Measurements from ENCODE around the gene BROX.

The BROX gene

DNA sequence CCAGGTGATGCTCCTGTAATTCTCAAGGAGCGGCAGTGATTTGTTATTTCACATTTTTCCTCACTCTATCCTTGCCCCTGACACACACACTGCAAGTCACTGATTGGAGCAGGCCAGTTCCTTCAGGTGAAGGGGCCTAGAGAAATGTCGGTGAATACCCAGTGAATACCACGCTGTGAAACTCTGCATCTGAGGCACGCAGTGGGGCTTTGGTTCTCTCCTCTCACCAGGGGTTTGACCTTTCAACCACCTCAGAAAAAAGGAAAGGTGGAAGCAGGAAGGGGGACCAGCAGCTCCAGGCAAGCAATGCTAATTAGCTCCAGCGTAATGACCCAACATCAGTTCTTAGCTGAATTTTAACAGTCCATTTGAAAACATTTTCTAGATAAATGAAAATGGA is 24.1 kb downstream of the BROX start:
- TF ChIP-seq, protein P1, sequence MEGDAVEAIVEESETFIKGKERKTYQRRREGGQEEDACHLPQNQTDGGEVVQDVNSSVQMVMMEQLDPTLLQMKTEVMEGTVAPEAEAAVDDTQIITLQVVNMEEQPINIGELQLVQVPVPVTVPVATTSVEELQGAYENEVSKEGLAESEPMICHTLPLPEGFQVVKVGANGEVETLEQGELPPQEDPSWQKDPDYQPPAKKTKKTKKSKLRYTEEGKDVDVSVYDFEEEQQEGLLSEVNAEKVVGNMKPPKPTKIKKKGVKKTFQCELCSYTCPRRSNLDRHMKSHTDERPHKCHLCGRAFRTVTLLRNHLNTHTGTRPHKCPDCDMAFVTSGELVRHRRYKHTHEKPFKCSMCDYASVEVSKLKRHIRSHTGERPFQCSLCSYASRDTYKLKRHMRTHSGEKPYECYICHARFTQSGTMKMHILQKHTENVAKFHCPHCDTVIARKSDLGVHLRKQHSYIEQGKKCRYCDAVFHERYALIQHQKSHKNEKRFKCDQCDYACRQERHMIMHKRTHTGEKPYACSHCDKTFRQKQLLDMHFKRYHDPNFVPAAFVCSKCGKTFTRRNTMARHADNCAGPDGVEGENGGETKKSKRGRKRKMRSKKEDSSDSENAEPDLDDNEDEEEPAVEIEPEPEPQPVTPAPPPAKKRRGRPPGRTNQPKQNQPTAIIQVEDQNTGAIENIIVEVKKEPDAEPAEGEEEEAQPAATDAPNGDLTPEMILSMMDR (IDR thresholded peaks at IDR 0.05; ENCODE audit: insufficient read depth, low read length, poor library complexity, severe bottlenecking): no peak
- TF ChIP-seq EZH2phosphoT487 (conservative IDR thresholded peaks at IDR 0.05; ENCODE audit: low read length): no peak
- Histone ChIP-seq H2AFZ (ENCODE audit: low read depth, low read length, severe bottlenecking) (no peak overlapping the region), H3K4me3 (ENCODE audit: insufficient read depth, low read length, poor library complexity, severe bottlenecking) (no peak overlapping the region), H3K36me3 (ENCODE audit: low read length) (peaks cover 29% of the 10 kb centered on the region), H3K9me3 (ENCODE audit: insufficient read depth, low read length) (no peaks in the 10 kb centered on the region), H3K27ac (ENCODE audit: low read depth, low read length) (no peak overlapping the region), H3F3A (ENCODE audit: insufficient read depth) (peaks cover 24% of the 10 kb centered on the region), H3K9ac (ENCODE audit: low read length) (no peak overlapping the region), H3K79me2 (ENCODE audit: insufficient read depth, low read length) (no peaks in the 10 kb centered on the region), H3K9me2 (replicated peaks; ENCODE audit: insufficient read depth, low read length) (no peaks in the 10 kb centered on the region), H3K27me3 (ENCODE audit: low read length) (no peaks in the 10 kb centered on the region), H4K20me1 (ENCODE audit: low read depth, low read length) (peaks cover 15% of the 10 kb centered on the region; the same call in 1 of the 2 replicates), H3K4me2 (ENCODE audit: low read depth, low read length, poor library complexity, severe bottlenecking) (no peak overlapping the region)

DNA sequence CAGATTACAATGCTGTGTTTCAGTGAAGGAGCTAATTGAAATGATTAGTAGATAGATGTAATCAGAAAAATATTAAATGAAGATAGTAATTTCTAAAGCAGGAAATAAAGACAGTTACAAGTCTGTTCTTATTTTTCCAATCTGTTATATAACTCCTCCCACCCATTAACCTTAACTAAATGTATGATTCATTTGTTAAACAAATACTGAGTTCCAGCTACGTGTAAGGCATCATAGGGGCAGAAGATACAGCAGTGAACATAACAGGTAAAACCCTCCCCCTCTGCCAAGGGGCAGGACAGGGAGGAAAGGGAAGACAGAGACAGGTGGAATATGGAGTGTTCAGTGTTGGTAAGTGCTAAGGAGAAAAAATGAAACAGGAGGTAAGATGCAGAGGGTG is 24.6 kb downstream of the BROX start, which contains the start of gene FAM177B:
Gene FAM177B, plus strand, starts transcription at position 231 of the 400 bp plus-strand sequence. CDS start 9,344 bp downstream, outside the sequence.
- Histone ChIP-seq H3K9me2 (replicated peaks; ENCODE audit: insufficient read depth, low read length) (no peaks in the 10 kb centered on the region), H3K9ac (ENCODE audit: low read length) (no peak within 1 kb of the TSS), H3K79me2 (ENCODE audit: insufficient read depth, low read length) (no peaks in the 10 kb centered on the region), H3K27ac (ENCODE audit: low read depth, low read length) (no peak within 1 kb of the TSS), H3K4me2 (ENCODE audit: low read depth, low read length, poor library complexity, severe bottlenecking) (no peak within 1 kb of the TSS), H3K9me3 (ENCODE audit: insufficient read depth, low read length) (no peaks in the 10 kb centered on the region), H3K27me3 (ENCODE audit: low read length) (no peaks in the 10 kb centered on the region), H3F3A (ENCODE audit: insufficient read depth) (peaks cover 19% of the 10 kb centered on the region), H4K20me1 (ENCODE audit: low read depth, low read length) (peaks cover 11% of the 10 kb centered on the region; the same call in 1 of the 2 replicates), H3K36me3 (ENCODE audit: low read length) (peaks cover 24% of the 10 kb centered on the region), H2AFZ (ENCODE audit: low read depth, low read length, severe bottlenecking) (no peak within 1 kb of the TSS), H3K4me3 (ENCODE audit: insufficient read depth, low read length, poor library complexity, severe bottlenecking) (no peak within 1 kb of the TSS)
- TF ChIP-seq, protein P1 (IDR thresholded peaks at IDR 0.05; ENCODE audit: insufficient read depth, low read length, poor library complexity, severe bottlenecking): no peak
- TF ChIP-seq EZH2phosphoT487 (conservative IDR thresholded peaks at IDR 0.05; ENCODE audit: low read length): no peak

DNA sequence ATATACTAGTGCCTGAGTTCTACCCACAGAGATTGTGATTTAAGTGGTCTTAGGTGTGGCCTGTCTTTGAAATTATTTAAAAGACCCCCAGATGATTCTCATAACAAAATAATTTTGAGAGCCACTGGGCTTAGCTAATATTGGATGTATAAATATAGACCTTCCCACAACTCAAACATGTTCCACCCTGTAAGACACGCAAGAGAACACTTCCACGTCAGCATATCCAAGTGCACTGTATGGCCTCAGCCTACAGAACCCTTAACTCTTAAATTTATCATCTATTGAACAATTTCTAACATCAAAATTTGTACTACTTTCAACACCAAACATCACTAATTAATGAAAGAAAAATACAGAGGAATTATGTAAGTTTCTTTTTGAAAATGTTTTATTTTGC is 27.1 kb downstream of the BROX start:
- no peak overlapping the region for H3K4me2 ChIP-seq (ENCODE audit: low read depth, low read length, poor library complexity, severe bottlenecking)
- H3K9me3 ChIP-seq (ENCODE audit: insufficient read depth, low read length): no peaks in the 10 kb centered on the region
- H3K79me2 ChIP-seq (ENCODE audit: insufficient read depth, low read length): no peaks in the 10 kb centered on the region
- H3K27me3 ChIP-seq (ENCODE audit: low read length): no peaks in the 10 kb centered on the region
- no peaks in the 10 kb centered on the region for H3K9me2 ChIP-seq (replicated peaks; ENCODE audit: insufficient read depth, low read length)
- H3K9ac ChIP-seq (ENCODE audit: low read length): no peak overlapping the region
- no peak overlapping the region for H3K4me3 ChIP-seq (ENCODE audit: insufficient read depth, low read length, poor library complexity, severe bottlenecking)
- H3K36me3 ChIP-seq (ENCODE audit: low read length): peaks cover 11% of the 10 kb centered on the region; the same call in 1 of the 2 replicates
- H2AFZ ChIP-seq (ENCODE audit: low read depth, low read length, severe bottlenecking): no peak overlapping the region
- H3F3A ChIP-seq (ENCODE audit: insufficient read depth): no peaks in the 10 kb centered on the region
- TF ChIP-seq, protein P1 (IDR thresholded peaks at IDR 0.05; ENCODE audit: insufficient read depth, low read length, poor library complexity, severe bottlenecking): no peak
- TF ChIP-seq EZH2phosphoT487 (conservative IDR thresholded peaks at IDR 0.05; ENCODE audit: low read length): no peak
- 0 out of 2 replicates have a peak, but pooled peaks cover 4% of the 10 kb centered on the region for H4K20me1 ChIP-seq (ENCODE audit: low read depth, low read length)
- no peak overlapping the region for H3K27ac ChIP-seq (ENCODE audit: low read depth, low read length)
